ENCODE data around the gene HOXA7. TPM values are rescaled to one million over a fixed set of nuclear protein-coding genes. Genes with fewer than 3 reads are reported as not detected.

HOXA7 gene
- total RNA-seq, 1 donor from 2014 or later = not detected

GRCh38 chr7:27174874-27175625 lies 18.6 kb upstream of the HOXA7 start:
- ChIA-PET CTCF (interaction anchor here (1.3 kb wide), 1 partner anchor 14 kb away, joined by 3 read pairs; no protein-coding TSS in a partner anchor), POLR2A (no interaction called here)
- H3K27ac Mint-ChIP-seq = peak overlapping the region; percentile 30
- no peaks in the 10 kb centered on the region for H3K9me3 Mint-ChIP-seq
- ATAC-seq (ENCODE audit: low read depth) (no peak), DNase-seq (no peak)
- no peaks in the 10 kb centered on the region for H3K36me3 Mint-ChIP-seq (ENCODE audit: low read depth)
- no peak for TF ChIP-seq CTCF (IDR thresholded peaks at IDR 0.05)
- intact Hi-C loops (cut with micrococcal nuclease) = no loop called here
- H3K4me1 Mint-ChIP-seq = peaks cover 20% of the 10 kb centered on the region
- H3K27me3 Mint-ChIP-seq = peaks cover 62% of the 10 kb centered on the region
- H3K4me3 Mint-ChIP-seq = peak overlapping the region; percentile 48

- Mint-ChIP-seq H3K9me3 (no peaks in the 10 kb centered on the region), H3K27me3 (peaks cover 55% of the 10 kb centered on the region), H3K27ac (no peak within 1 kb of the TSS), H3K36me3 (ENCODE audit: low read depth) (no peaks in the 10 kb centered on the region), H3K4me1 (peaks cover 16% of the 10 kb centered on the region), H3K4me3 (peak within 1 kb of the TSS; percentile 55)
- ATAC-seq (ENCODE audit: low read depth) = no peak
- DNase-seq = peak; percentile 17
- POLR2A ChIA-PET = interaction anchor here (1.7 kb wide), 1 partner anchor 9 kb away, joined by 6 read pairs; no protein-coding TSS in a partner anchor
- CTCF ChIA-PET = no interaction called here
- intact Hi-C loops (cut with micrococcal nuclease) = loop anchor here (1.0 kb wide), 2 partner anchors 10 to 23 kb away; no protein-coding TSS in a partner anchor
- TF ChIP-seq CTCF (IDR thresholded peaks at IDR 0.05) = no peak
These were observed 17.7 kb upstream of the HOXA7 start, which contains the start of gene HOXA10 for GRCh38 chr7:27173956-27174873. Gene HOXA10 (minus strand): TSS chr7:27174320. CDS start chr7:27174306, 14 bp downstream.

GRCh38 chr7:27173511-27173955 lies 17.1 kb upstream of the HOXA7 start:
- H3K4me1 Mint-ChIP-seq = peaks cover 20% of the 10 kb centered on the region

GRCh38 chr7:27172823-27173510 lies 16.5 kb upstream of the HOXA7 start:
- intact Hi-C loops (cut with micrococcal nuclease) = loop anchor here (1.0 kb wide), 2 partner anchors 11 to 22 kb away; no protein-coding TSS in a partner anchor
- peaks cover 54% of the 10 kb centered on the region for H3K27me3 Mint-ChIP-seq
- H3K4me3 Mint-ChIP-seq = peak overlapping the region; percentile 55
- no peaks in the 10 kb centered on the region for H3K36me3 Mint-ChIP-seq (ENCODE audit: low read depth)
- DNase-seq = no peak
- TF ChIP-seq CTCF (IDR thresholded peaks at IDR 0.05) = no peak
- no peak overlapping the region for H3K27ac Mint-ChIP-seq
- POLR2A ChIA-PET = interaction anchor here (1.7 kb wide), 1 partner anchor 10 kb away, joined by 6 read pairs; no protein-coding TSS in a partner anchor
- peak; percentile 32 for ATAC-seq (ENCODE audit: low read depth)
- CTCF ChIA-PET = interaction anchor here (2.0 kb wide), 1 partner anchor 803 kb away, joined by 6 read pairs; no protein-coding TSS in a partner anchor
- no peaks in the 10 kb centered on the region for H3K9me3 Mint-ChIP-seq
- peaks cover 20% of the 10 kb centered on the region for H3K4me1 Mint-ChIP-seq

More at GRCh38 chr7:27173511-27173955, 17.1 kb upstream of the HOXA7 start:
- Mint-ChIP-seq H3K27me3 (peaks cover 54% of the 10 kb centered on the region), H3K9me3 (no peaks in the 10 kb centered on the region), H3K36me3 (ENCODE audit: low read depth) (no peaks in the 10 kb centered on the region), H3K27ac (no peak overlapping the region), H3K4me3 (peak overlapping the region; percentile 32)
- DNase-seq (peak; percentile 57), ATAC-seq (ENCODE audit: low read depth) (peak; percentile 86)
- intact Hi-C loops (cut with micrococcal nuclease) = loop anchor here (1.0 kb wide), 2 partner anchors 11 to 22 kb away; no protein-coding TSS in a partner anchor
- ChIA-PET CTCF (no interaction called here), POLR2A (interaction anchor here (1.7 kb wide), 1 partner anchor 10 kb away, joined by 6 read pairs; no protein-coding TSS in a partner anchor)
- no peak for TF ChIP-seq CTCF (IDR thresholded peaks at IDR 0.05)
